DMS 273 treated with DMSO at 0.1 percent for 48 hours (cell line): ENCODE data around the gene MAGEA12.
"Not testable (repeated sequence)": the region's sequence is repeated elsewhere in the genome, so short reads cannot be mapped to it uniquely, and the experiment has no call there.

Experiments
- DNase-seq: peaks from one replicate; lab custom pipeline; 2025; lab: John Stamatoyannopoulos, UW

The MAGEA12 gene

DNA sequence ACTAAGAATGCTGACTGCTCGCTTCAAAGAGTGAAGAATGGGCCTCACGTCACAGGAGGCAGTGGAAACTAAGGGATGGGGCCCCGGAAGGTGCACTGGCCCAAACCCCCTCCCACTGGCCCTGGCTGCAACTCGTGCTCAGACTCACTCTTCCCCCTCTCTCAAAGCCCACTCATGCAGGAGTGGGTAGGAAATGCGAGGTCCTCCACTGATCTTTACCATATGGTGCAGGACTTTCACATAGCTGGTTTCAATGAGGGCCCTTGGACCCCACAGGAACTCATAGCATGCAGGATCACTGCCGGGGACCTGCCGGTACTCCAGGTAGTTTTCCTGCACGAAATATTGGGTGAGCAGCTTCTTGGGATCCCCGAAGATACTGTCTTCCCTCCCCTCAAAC, 33.0 kb downstream of the MAGEA12 start:
- not testable (repeated sequence) for DNase-seq

- not testable (repeated sequence) for DNase-seq
Measured at GRCh38 chrX:152769549-152770289, 36.2 kb downstream of the MAGEA12 start, which contains the start of gene MAGEA6. Gene MAGEA6, minus strand, starts transcription at chrX:152769689. Its CDS starts 2,039 bp downstream, at chrX:152767650.

DNA sequence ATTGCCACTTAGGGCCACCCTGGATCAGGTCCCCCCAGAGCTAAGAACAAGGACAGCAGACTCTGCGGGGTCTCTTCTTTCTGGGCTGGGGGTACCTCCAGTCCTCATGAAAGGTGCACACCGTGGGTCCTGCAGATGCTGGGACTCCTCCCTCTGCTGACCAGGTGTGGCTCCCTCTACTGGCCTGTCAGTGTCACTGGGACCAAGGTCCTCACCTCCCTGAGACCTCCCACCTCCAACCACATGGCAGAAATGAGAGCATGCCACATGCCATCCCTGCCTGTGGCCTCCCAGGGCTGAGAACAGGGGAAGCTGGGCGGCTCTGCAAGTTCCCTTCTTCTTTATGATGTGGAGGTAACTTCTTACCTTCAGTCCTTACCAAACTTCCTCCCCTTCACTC, 53.5 kb downstream of the MAGEA12 start:
- not testable (repeated sequence) for DNase-seq
